ENCODE results near the gene BIRC3.
"Not testable (repeated sequence)": the region's sequence is repeated elsewhere in the genome, so short reads cannot be mapped to it uniquely, and the experiment has no call there.

- TF ChIP-seq, protein P1, sequence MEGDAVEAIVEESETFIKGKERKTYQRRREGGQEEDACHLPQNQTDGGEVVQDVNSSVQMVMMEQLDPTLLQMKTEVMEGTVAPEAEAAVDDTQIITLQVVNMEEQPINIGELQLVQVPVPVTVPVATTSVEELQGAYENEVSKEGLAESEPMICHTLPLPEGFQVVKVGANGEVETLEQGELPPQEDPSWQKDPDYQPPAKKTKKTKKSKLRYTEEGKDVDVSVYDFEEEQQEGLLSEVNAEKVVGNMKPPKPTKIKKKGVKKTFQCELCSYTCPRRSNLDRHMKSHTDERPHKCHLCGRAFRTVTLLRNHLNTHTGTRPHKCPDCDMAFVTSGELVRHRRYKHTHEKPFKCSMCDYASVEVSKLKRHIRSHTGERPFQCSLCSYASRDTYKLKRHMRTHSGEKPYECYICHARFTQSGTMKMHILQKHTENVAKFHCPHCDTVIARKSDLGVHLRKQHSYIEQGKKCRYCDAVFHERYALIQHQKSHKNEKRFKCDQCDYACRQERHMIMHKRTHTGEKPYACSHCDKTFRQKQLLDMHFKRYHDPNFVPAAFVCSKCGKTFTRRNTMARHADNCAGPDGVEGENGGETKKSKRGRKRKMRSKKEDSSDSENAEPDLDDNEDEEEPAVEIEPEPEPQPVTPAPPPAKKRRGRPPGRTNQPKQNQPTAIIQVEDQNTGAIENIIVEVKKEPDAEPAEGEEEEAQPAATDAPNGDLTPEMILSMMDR (IDR thresholded peaks at IDR 0.05), result not testable (repeated sequence)
- TF ChIP-seq POLR2AphosphoS5, POLR2A (IDR thresholded peaks at IDR 0.05): not testable (repeated sequence)
Observed at GRCh38 chr11:102374633-102375424, 57.5 kb downstream of the BIRC3 start.

Data from transverse colon (tissue), 4 donors.